Tibial artery (tissue), 4 donors: ENCODE measurements around the gene THOC6.

ENCODE experiments used
- DNase-seq, 2 donors: peaks; one replicate each; pipeline ENCODE4 v3.0.0-alpha.2; 2019
- H3K27ac ChIP-seq, 2 donors: fragments of 200-600 bp; sonication (generic) in 1 of 2; 1 replicate in 1 of 2; 2 replicates in 1 of 2; pipeline ENCODE4 v1.5.1; 2018 to 2019; ENCODE audit warnings: mild to moderate bottlenecking in 1 of 2
- H3K27me3 ChIP-seq, 2 donors: fragments of 200-600 bp; sonication (generic) in 1 of 2; one replicate each; pipeline versions ENCODE4 v1.5.1 to v1.6.0; 2016 to 2019
- H3K36me3 ChIP-seq, 3 donors: fragments of 200-600 bp; sonication (generic) in 2 of 3; one replicate each; pipeline ENCODE4 v1.5.1; 2016 to 2019; ENCODE audit warnings: mild to moderate bottlenecking in 2 of 3
- H3K4me1 ChIP-seq, 4 donors: fragments of 200-600 bp; sonication (generic) in 2 of 4; 1 replicate in 3 of 4; 2 replicates in 1 of 4; pipeline ENCODE4 v1.5.1; 2016 to 2019
- H3K4me3 ChIP-seq, 2 donors: fragments of 200-600 bp; sonication (generic) in 1 of 2; 1 replicate in 1 of 2; 2 replicates in 1 of 2; pipeline ENCODE4 v1.5.1; 2018 to 2019; ENCODE audit warnings: mild to moderate bottlenecking in 2 of 2
- H3K9me3 ChIP-seq, 3 donors: fragments of 200-600 bp; sonication (generic) in 1 of 3; one replicate each; pipeline ENCODE4 v1.5.1; 2016 to 2019
- intact Hi-C: fragments of 100-400 bp; cut with DNase I; formaldehyde crosslinking; loops from one replicate; pipeline ENCODE4 v1.15.0; 2023; ENCODE audit warnings: low total_unique reads
- TF ChIP-seq, protein P1 (sequence below), 2 experiments: fragments of 200-600 bp in 1 of 2; fragments of 450-650 bp in 1 of 2; IDR thresholded peaks; one replicate each; pipeline ENCODE4 v1.5.1; 2017 to 2019; ENCODE audit warnings: antibody characterized with exemption in 2 of 2, mild to moderate bottlenecking in 1 of 2, moderate library complexity in 1 of 2

Gene THOC6

DNA sequence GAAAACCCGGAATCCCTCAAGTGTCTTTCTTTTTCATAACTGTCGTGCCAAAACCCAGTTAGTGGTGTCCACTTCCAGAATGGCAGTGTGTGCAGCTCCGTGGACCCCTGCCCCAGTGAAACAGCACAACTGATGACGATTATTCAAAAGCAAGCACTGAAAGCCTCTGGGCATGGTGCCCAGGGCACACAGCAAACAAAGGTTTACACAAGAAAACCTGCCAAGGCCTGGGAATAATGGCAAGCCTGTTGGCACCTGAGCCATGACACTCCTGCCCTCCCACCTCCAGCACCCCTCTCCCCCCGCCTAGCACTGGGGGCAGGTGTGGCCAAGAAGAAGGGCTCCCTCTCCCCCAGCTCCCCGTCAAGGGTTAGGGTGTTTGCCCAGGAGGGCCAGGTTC lies 46.4 kb upstream of the THOC6 start:
- Histone ChIP-seq H3K27ac (no peak overlapping the region), H3K36me3 (no peaks in the 10 kb centered on the region), H3K4me3 (no peak overlapping the region), H3K27me3 (peaks cover 0 to 49% of the 10 kb centered on the region in 2 donors), H3K9me3 (no peaks in the 10 kb centered on the region), H3K4me1 (peaks cover 0 to 16% (median 14%) of the 10 kb centered on the region in 4 donors)
- intact Hi-C loops: no loop called here
- TF ChIP-seq, protein P1, sequence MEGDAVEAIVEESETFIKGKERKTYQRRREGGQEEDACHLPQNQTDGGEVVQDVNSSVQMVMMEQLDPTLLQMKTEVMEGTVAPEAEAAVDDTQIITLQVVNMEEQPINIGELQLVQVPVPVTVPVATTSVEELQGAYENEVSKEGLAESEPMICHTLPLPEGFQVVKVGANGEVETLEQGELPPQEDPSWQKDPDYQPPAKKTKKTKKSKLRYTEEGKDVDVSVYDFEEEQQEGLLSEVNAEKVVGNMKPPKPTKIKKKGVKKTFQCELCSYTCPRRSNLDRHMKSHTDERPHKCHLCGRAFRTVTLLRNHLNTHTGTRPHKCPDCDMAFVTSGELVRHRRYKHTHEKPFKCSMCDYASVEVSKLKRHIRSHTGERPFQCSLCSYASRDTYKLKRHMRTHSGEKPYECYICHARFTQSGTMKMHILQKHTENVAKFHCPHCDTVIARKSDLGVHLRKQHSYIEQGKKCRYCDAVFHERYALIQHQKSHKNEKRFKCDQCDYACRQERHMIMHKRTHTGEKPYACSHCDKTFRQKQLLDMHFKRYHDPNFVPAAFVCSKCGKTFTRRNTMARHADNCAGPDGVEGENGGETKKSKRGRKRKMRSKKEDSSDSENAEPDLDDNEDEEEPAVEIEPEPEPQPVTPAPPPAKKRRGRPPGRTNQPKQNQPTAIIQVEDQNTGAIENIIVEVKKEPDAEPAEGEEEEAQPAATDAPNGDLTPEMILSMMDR (IDR thresholded peaks at IDR 0.05): no peak
- no peak for DNase-seq

DNA sequence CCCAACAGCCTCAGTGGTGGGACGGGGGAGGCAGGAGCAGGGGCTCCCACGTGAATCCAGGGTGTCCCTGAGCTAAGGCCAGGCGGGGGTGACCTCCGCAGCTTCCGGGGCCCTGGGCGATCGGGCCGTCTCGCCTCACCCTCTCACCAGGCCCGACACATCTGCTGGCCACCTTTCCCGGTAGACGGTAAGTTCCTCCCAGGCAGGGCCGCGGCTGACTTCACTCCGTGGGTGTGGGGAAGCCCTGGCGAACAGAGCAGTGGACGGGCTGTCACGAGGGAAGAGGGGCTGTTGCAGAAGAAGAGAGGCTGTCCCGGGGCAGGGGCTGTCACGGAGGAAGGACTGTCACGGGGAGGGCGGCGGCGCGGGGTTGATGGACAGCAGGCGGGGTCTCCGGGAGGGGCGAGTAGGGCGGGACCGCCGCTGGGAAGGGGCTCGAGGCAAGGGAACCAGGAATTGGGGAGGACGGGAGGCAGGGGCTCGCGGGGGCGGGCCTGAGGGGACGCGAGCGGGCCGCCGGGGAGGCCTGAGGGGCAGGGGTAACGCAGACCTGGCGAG lies 44.1 kb upstream of the THOC6 start:
- H3K36me3 ChIP-seq: no peaks in the 10 kb centered on the region
- no peak overlapping the region for H3K27ac ChIP-seq
- no peak for DNase-seq
- peaks cover 0 to 31% (median 25%) of the 10 kb centered on the region in 4 donors for H3K4me1 ChIP-seq
- no peaks in the 10 kb centered on the region for H3K9me3 ChIP-seq
- TF ChIP-seq, protein P1 (IDR thresholded peaks at IDR 0.05): no peak
- H3K4me3 ChIP-seq: peak overlapping the region; percentile 72 to 75
- intact Hi-C loops: no loop called here
- H3K27me3 ChIP-seq: peaks cover 0 to 41% of the 10 kb centered on the region in 2 donors

DNA sequence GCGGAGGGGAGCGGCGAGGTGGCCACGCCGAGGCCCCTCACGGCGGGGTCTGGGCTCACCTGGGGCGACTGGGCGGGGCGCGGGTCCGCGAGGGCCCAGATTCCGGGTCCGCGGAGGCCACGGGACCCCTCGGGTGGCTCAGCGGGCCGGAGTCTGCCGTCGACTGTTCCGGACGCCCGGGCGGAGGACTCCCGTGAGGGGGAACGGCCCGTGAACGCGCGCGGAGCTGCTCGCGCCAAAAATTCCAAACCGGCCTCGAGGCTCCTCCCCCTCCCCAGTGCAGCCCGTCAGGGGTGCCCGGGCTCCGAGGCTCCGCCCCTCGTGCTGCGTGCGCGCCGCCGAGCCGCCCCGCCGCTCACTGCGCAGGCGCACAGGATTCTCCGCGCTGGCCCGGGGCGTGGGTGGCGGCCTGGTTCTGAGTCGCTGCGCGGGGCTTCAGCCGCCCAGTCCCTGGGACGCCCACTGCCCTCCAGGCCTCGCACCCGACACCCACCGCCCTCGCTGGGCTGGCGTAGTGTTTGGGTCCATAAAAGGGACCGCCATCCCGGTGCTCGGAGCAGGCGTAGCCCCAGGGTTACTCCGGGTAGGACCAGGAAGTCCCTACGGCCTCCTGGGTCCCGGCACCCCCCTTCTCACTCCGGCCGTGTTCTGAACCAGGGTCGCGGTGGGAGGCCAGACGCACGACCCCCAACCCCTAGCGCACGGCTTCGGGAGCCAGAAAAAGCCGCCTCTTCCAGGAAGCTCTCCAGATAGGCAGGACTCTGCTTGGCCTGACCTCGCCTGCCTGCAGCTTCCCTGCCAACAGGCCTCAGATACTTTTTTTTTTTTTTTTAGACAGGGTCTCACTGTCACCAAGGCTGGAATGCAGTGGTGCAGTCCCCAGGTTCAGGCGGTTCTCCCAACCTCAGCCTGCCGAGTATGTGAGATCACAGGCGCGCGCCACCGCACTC lies 43.3 kb upstream of the THOC6 start, which contains the start of gene PKMYT1:
Gene PKMYT1 (minus strand): TSS at position 220 of the 950 bp plus-strand sequence. CDS start 789 bp downstream, outside the sequence.
- TF ChIP-seq, protein P1 (IDR thresholded peaks at IDR 0.05): no peak
- H3K36me3 ChIP-seq: no peaks in the 10 kb centered on the region
- H3K27ac ChIP-seq: peak within 1 kb of the TSS; percentile 82 to 86
- peaks cover 0 to 39% (median 30%) of the 10 kb centered on the region in 4 donors for H3K4me1 ChIP-seq
- DNase-seq: peak; percentile 80 to 94
- H3K9me3 ChIP-seq: no peaks in the 10 kb centered on the region
- intact Hi-C loops: no loop called here
- peak within 1 kb of the TSS; percentile 72 to 75 for H3K4me3 ChIP-seq
- peaks cover 0 to 34% of the 10 kb centered on the region in 2 donors for H3K27me3 ChIP-seq

DNA sequence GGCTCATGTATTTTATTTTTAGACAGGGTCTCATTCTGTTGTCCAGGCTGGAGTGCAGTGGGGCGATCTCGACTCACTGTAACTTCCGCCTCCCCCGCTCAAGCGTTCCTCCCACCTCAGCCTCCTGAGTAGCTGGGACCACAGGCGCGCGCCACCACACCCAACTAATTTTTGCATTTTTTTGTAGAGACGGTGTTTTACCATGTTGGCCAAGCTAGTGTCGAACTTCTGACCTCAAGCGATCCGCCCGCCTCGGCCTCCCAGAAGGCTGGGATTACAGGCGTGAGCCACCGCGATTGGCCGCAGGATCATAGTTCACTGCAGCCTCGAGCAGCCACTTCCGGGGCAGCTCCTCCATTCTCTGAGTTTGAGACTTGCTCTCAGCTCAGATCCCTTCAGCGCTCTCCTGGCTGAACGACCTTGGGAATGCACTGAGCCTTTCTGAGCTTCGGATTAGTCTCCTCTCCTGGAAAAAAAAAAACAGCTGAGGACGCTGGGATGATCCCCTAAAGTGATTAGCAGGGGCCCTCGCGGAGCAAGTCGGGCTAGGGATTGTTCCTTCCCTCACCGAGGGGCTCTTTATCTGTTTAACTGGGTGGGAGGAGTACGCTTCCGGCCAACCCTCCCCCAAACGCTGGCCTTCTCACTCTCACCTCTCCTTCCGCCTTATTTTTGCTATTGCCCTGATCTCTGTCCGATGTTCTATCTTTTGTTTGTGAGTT lies 42.5 kb upstream of the THOC6 start:
- Histone ChIP-seq H3K27me3 (peaks cover 0 to 28% of the 10 kb centered on the region in 2 donors), H3K4me3 (peak overlapping the region; percentile 72 to 75), H3K27ac (peak overlapping the region in 1 of 2 donors; percentile 82), H3K4me1 (peaks cover 0 to 47% (median 37%) of the 10 kb centered on the region in 4 donors), H3K36me3 (no peaks in the 10 kb centered on the region), H3K9me3 (no peaks in the 10 kb centered on the region)
- intact Hi-C loops: no loop called here
- no peak for DNase-seq
- TF ChIP-seq, protein P1 (IDR thresholded peaks at IDR 0.05): no peak

DNA sequence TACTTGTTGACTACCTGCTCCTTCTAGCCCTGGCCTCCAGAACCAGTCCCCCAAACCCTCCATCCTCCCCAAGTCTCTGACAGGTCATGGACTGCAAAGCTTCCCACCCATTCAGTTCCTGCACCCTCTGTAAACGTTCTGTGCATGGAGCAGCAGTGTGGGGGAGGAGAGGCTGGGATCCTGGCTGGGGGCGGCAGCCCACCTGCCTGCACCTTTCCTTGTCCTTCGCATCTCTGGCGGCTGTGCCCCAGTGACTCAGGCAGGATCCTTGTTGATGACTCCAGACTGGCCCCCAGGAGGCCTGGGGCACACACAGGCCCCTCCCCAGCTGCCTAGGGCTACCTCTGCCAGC lies 42.0 kb upstream of the THOC6 start:
- intact Hi-C loops: no loop called here
- TF ChIP-seq, protein P1 (IDR thresholded peaks at IDR 0.05): no peak

More for the DNA sequence above, 42.0 kb upstream of the THOC6 start:
- no peaks in the 10 kb centered on the region for H3K36me3 ChIP-seq
- peaks cover 0 to 22% of the 10 kb centered on the region in 2 donors for H3K27me3 ChIP-seq
- peaks cover 0 to 48% (median 38%) of the 10 kb centered on the region in 4 donors for H3K4me1 ChIP-seq
- DNase-seq: no peak
- no peak overlapping the region for H3K4me3 ChIP-seq
- H3K9me3 ChIP-seq: no peaks in the 10 kb centered on the region
- no peak overlapping the region for H3K27ac ChIP-seq
